NCI-H69 (cell line): ENCODE data around the gene SOX6.
A peak's percentile ranks its signal among the peaks of the same experiment; 100 is the strongest.

Experiments
- DNase-seq: peaks from one replicate; lab custom pipeline; 2025; lab: John Stamatoyannopoulos, UW

Gene SOX6

DNA sequence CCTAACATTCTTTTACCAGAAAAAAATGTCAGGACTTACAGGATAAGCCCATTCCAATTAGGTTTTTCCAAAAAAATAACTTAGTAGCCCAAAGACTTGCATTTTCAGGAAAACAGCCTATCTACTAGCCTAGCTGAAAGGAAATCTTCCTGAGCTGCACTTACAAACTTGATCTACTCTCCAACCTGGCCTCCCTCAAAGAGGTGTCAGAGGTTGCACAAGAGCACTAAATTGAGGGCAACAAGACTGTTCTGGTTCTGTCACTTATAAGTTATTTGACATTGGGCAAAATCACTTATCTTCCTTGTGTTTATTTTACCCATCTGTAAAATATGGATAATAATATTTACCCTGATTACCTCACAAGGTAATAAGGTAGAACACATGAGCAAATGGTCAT is 7.9 kb upstream of the SOX6 start:
- DNase-seq = peak; percentile 16

DNA sequence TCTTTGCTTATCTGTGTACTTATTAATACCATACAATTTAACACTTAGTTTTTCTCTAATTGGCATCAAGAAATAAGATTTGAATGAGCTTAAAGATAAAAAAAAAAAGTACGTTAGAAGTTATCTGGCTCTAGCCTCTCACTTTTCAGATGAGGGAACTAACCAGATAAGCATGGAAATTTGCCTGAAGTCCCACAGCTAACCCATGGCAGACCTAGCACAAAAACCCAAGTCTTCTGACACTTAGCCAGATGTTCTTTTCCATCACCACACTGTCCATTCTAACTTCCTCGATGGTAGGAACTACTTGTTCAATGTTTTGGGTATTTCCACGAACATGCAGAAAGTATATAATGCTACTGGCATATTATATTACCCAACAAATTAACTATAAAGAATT is 7.4 kb upstream of the SOX6 start:
- no peak for DNase-seq

DNA sequence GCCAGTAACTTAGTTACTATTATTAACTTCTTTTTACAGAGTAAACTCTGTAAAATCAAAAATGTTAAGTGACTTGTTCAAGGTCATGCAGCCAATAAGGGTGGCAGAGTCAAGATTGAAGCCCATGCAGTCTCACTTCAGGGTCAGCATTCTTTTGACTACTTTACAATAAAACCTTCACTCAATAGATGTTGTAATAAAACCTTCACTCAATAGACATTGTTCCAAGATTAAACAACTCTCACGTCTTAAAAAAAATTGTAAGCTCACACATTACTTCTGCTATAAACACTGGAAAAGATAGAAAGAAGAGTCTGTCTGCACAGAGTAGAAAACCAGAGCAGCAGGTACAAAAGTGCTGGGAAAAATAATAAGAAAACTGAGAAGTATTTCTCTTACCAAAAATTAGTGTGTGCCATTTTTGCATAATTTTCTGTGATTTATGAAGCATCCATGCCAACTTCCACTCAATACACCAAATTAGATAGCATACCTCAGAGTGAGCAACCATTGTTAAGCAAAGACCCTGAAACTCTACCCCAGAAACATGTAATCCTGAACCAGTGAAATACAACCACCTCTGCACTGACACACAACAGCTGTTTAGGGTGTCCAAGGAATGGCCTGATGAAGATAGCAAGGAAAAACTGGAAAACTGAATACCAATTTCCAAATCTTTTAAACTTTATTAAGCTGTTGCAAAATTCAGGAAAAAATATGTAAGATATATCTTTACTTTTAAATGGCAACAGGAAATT is 4.9 kb upstream of the SOX6 start:
- peak; percentile 39 for DNase-seq

DNA sequence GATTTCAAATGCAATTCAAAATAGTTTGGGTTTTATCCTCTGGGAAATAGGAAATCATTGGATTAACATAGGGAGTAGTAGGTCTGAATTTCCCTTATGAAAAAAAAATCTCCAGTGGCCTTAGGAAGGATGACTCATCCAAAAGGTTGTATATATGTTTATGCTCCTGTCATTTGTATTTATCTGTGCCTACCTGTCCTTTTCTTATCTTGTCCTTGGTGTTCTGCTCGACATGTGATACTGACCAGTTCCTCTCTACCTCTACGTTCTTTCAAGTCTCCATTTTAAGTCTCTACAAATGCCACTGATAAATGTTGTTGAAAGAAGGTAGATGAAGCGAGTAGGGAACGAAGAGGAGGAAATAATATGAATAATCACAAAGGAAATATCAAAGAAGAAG is 3.0 kb upstream of the SOX6 start:
- DNase-seq = no peak

DNA sequence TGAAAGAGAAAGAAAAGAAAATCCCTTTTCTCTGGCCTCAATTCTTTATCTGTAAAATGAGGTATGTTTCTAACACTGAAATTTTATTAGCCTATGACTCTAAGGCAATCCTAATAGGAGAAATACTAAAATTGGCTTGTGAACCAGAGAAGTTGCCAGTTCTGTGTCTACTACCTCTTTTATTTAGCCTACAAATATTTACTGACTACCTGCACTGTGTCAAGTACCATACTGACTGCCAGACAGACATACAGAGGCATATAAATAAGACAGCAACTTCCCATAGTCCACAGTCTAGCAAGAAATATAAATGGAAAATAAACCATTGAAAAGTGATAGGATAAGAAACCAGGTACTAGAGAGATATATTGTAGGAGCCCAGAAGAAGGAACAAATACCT is 2.4 kb upstream of the SOX6 start:
- DNase-seq = no peak

DNA sequence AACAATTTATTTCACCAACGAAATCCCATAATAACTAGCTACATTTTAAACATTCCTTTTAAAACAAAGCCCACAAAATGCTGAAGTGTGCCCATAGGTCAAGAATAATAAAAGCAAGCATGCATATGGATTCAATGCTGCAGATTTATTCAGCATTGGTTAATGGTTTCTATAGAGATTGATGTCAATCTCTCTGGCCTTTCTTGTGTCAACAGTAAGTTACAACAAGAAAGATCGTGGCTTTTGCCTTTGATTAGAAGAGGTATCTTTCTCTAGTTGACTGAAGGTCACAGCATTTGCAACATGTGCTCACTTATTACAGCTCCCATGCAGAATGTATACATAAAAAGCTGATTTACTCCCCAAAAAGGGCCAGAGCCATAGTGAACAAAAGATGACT is 1.4 kb upstream of the SOX6 start:
- no peak for DNase-seq

DNA sequence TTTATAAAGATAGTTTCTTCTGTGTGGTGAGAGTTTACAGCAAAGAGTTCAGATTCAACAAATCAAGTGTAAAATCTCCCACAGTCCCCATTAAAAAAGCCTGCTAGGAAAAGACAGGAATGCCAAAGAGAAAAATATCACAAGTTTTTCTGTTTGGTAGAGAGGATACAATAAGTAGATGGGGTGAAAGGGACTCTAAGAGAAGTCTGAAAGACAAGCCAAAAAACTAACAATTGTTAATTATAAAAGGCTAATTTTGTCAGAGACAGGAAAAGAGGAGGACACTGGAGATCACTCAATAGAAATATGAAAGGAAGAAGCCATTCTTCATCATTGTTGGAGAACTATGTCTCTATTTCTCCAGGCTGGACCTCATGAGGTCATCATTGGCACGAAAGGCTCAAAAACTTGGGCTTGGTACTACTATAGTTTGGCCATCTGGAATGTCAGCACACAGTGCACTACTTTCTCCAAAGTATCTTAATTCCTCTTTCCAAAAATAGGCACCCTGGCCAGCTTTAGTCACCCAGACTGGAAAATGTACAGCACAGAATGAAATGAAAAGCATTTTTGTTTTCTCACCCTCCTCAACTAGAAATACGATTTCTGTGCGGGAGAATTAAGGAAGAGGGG is 531 bp upstream of the SOX6 start:
- DNase-seq = no peak

DNA sequence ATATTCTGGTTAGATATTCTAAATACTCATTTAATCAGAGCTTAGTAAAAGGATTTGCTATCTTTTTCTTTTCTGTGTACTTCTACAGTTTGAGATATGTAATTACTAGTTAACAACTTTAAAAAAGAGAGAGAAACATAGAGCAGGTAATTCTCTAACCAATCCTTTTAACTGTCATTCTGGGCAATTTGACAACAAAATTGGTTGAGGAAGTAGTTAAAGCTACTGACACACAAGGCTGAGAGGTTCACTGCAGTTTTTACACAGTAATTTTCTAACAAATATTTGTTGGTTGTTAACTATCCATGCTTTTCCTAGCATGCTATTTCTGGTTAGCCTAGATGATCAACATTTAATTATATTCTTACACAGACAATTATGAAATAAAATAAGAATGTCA is 3.6 kb downstream of the SOX6 start:
- DNase-seq = peak; percentile 67

DNA sequence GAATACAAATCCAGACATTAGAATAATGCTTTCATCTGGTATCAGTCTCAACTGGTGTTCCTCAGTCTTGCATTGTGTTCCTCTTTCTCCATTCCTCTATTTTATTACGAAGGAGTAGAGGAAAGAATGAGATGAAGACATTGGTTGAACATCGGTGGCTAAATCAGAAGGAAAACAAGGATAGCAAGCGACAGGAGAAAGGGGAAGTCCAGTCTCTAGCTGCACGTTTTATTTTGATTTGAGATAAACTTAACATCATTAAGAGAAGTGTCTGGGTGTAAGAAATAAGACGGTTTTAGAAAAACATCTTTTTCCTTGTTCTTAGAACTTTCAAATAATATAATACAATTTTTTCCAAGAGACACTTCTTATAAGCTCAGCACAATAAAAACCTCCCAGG is 6.2 kb downstream of the SOX6 start:
- no peak for DNase-seq

DNA sequence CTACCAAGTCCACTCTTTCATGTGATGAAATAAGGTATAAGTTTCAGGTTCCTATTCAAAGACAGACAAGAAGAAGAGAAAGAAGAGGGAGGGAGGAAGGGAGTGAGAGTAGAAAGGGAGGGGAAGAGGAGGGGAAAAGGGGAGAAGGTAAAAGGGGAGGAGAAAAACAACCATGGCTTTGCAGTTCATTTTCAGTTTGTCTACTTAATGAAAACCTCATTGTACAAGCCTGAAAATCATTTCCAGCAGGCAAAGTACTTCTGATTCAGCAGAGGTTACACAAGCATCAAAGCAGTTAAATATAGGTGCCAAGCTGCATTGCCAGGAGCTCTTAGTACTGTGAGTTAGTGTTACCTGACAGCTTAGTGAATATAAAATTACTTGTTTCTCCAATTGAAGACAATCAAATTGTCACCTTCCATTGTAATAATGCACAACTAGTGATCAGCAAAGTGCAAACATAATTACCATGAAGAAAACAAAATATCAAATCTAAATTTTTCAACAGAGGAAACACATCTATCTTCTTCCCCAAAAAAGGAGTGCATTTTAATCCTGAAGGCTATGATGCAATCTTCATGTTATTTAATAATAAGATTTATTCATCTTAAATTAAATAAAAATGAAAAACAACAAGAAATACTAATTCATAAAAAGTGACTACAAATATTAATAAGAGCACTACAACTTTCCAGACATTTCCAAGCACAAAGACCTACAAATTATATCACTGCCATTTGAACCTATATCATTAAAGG is 8.2 kb downstream of the SOX6 start:
- DNase-seq = peak; percentile 69

DNA sequence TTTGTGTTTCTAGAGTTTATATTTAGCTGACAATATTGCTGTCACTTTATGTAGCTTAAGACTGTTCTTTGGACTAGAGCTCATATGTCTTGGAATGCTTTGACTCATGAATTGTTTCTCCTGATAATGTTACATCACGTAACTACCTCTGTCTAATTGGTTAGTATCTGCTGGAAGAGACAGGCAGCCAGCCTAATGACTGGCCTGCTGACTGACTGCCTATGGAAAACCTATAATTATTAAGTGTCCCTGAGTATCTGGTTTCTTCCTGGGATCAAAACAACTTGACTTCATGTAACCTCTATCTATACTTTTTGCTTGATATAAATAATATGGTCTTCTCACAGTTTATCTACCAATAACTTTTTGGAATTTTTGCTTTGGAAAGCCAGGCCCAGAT is 9.4 kb downstream of the SOX6 start:
- peak; percentile 82 for DNase-seq

DNA sequence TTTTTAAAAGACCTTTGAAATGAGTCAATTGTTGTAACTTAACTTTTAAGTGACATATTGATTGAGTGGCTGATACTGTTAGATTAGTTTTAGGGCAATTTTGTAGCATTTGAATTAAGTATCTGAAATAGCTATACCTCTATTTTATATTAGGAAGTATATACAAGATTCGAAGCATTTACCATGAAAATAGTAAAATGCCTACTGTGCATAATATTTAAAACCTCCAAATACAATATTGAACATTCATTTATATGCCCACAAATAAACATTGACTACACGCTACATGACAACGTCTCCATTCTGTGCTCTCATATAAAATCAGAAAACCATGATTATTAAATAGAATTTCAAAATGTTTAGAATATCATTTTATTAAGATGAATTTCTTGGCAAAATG is 14.5 kb downstream of the SOX6 start:
- no peak for DNase-seq

DNA sequence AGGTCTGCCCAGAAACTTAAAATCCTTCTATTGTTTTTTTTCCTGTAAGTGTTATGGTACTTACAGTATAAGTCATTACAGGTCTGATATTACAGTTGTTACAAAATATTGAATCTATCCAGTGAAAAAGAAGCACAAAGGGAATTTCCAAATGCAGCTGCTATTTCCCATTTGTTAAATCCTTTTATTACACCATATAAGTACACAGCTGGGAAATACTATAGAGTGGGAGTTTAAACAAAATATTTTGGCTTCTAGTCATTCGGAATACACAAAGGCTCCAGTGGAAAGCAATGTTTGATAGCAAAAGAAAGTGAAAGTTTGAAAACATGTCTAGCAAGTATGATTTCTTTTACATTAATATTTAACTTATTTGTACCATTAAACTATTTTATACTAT is 18.0 kb downstream of the SOX6 start:
- no peak for DNase-seq

DNA sequence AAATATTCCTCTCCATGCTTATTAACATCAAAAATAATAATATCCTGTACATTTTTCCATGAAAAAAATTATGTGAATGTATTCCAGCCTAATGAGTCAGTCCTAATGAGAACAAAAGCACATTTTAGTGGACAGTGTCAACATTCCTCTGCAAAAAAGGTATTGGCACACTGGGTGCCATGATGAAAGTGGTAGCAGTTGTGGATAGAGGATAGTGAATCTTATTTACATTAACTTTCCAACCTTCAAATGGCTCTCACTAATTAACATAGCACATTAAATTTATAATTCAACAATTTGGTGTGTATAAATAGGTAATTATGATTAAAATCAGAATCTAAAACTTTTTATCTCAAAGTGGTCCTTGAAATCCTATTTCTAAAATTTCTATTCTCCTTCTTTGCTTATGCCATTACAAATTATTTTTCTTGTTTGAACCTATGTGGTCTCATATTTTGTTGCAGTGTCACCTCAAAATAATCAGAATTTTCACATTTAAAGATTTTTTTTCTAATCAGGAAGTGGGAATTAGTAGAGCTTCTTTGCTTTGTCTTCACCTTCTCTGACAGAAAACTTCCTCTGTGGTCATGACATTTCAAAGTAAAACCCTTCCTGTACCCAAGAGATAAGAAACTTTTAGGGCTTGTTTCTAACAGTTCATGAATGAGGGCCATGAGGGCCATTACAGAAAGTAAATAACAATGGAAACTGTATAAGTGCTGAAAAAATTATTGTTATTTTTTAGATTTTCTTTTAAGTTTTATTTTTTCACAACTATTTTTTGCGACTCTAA is 18.7 kb downstream of the SOX6 start:
- no peak for DNase-seq

DNA sequence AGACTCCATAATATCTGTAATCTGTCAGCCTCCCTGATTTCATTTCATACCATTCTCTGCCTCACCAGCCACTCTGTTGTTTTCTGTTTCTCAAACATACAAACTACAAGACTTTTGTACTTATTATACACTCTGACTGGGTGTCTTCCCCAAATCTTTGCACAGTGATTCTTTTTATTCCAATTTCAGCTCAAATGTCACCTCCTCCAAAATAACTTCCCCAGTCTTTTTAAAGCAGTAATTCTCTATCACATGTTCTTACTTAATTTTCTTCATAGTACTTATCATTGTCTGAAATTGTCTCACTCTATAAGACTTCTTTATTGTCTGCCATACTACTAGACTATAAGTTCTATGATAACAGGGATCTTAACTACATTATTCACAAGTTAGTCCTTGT is 19.6 kb downstream of the SOX6 start:
- DNase-seq = no peak

DNA sequence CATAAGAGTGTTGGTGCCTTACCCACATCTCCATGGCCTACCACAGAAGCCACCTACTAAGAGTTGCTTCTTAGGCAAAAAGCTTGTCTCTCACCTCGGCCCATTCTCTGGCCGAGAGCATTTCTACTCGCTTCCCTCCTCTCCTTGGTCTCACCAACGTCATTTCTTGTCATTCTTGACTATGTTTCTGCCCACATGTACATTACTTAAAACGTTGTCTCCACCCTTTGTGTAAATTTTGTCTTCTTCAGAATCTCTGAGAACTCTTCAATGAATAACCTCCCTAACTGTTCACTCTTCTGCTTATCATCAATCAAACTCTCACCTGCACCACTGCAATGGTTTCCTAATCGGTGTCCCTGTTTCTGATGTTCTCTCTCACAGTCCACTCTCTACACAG is 20.1 kb downstream of the SOX6 start:
- DNase-seq = no peak

DNA sequence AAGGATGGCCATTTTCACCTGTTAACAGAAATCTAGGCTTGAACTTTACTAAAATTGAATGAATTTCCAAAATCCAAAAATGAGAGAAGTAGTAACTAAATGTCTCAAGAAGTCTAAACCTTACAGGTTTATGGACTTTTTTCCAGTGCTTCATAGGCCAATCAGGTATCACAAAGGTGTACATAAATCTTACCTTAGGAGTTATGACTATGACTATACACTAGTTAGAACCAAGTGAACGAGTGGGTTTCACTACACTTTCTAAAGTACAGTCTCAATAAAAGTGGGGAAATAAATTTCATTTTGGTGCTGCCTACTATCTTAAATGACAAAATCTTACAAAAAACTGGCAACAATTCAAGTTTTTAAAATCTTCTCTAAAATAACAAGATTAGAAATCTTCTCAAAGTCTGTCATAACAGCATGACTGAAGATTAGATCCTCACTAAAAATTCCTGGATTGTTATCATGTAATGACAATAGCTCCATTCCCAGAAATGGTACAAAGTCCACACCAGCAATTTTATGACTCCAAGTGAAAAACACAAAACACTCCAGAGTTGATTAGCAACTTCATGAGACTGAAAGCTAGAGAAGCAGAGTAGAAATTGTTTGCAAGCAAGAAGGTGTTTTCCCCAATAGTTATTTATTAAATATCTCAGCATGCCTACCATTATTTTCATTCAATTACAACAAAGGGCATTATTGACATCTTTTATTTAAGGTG is 20.9 kb downstream of the SOX6 start:
- no peak for DNase-seq

DNA sequence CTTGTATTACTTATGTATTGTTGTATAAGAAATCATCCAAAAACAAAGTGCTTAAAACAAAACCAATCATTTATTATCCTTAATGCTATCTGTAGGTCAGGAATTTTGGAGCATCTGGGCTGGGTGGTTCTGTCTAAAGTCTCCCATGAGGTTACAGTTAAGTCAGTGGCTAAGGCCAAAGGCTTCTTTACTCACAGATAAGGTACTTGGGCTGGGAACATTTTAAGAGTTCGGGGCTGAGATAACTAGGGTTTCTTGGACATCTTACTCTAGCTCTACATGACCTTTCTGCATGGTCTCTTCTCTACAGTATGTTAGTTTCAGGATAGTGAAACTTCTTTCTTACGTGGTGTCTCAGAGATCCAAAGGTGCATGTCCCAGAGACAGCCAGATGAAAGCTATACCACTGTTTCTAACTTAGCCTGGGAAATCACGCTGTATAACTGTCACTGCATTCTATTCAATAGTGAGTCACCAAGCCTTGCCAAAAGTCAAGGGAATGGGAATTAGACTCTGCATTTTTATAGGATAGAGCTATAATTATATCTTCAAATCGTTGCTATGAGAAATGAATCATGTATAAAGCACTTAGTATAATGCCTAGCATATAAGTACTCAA is 29.6 kb downstream of the SOX6 start:
- no peak for DNase-seq

DNA sequence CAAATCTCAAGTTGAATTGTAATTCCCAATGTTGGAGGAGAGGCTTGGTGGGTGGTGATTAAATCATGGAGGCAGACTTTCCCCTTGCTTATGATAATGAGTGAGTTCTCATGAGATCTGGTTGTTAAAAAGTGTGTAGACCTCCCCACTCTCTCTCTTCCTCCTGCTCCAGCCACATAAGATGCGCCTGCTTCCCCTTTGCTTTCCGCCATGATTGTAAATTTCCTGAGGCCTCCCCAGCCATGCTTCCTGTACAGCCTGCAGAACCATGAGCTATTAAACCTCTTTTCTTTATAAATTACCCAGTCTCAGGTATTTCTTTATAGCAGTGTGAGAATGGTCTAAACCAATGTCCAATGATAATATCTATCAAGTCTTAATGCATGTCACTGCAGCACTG is 34.2 kb downstream of the SOX6 start:
- DNase-seq = no peak

DNA sequence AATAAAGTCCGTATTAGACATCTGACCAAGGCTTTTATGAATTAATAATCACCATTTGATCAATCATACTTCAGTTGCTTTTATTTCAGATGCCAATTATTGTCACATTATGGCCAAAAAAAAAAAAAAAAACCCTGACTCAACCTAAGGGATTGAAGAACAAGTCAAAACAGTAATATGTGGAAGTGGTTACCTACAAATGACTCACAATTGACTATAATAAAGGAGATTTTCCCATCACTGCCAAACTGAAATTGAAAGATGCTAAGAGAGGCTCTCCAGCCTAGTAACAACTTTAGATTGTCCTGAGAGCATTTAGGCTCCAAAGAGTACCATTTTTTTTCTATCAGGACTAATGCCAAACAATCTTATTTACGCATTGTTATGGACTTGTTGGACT is 35.2 kb downstream of the SOX6 start:
- no peak for DNase-seq

DNA sequence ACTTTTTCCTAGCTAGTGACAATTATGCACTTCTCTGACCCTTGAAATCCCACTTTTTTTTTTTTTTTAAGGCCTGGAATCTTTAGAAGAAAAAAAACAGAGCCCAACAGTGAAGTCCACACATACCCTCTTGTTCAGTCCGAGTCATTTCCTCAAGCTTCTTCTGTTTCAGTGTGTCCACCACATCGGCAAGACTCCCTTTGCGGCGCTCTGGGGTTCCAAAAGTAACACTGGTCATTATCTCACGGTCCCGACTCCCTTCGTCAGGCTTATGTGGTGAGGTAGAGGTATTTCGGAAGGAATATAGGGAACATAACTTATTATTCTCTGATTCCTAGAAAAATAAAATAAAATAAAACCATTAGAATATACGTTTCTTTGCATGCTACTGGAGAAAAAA is 38.0 kb downstream of the SOX6 start:
- DNase-seq = no peak
